Stimulated activated naive CD8-positive, alpha-beta T cell treated with anti-CD3 and anti-CD28 coated beads, Interleukin-15, amount 100 ng/mL, for 72 hours (primary cell): ENCODE data around the gene PCDHAC2.

Source experiments
- ATAC-seq: fragments of 150-1000 bp; cut with Tn5 transposase; 2 replicates; pipeline ENCODE4 v1.10.0; 2021; ENCODE audit warnings: mild to moderate bottlenecking, moderate library complexity
- DNase-seq, 2 donors: peaks; one replicate each; pipeline ENCODE4 v3.0.0; 2021 to 2022
- H3K27ac Mint-ChIP-seq, 2 donors: one replicate each; pipeline ENCODE4 v1.8.0; 2022; ENCODE audit warnings: mild to moderate bottlenecking in 2 of 2, mixed read lengths in 2 of 2, moderate library complexity in 2 of 2
- H3K27me3 Mint-ChIP-seq: one replicate; pipeline ENCODE4 v1.8.0; 2022; ENCODE audit warnings: mixed read lengths
- H3K4me1 Mint-ChIP-seq: one replicate; pipeline ENCODE4 v1.8.0; 2022; ENCODE audit warnings: mild to moderate bottlenecking, mixed read lengths
- H3K4me3 Mint-ChIP-seq, 2 donors: one replicate each; pipeline ENCODE4 v1.8.0; 2022; ENCODE audit warnings: mild to moderate bottlenecking in 2 of 2, mixed read lengths in 2 of 2, moderate library complexity in 1 of 2
- H3K9me3 Mint-ChIP-seq, 2 donors: one replicate each; pipeline ENCODE4 v1.8.0; 2022; ENCODE audit warnings: mixed read lengths in 2 of 2

PCDHAC2 gene

GRCh38 chr5:140966293-140967225, at the start of gene PCDHAC2:
PCDHAC2 (plus strand) TSS chr5:140966476; CDS start chr5:140966767, 291 bp downstream.
- DNase-seq (no peak), ATAC-seq (no peak)
- peaks cover 42% of the 10 kb centered on the region for H3K27me3 Mint-ChIP-seq
- no peak within 1 kb of the TSS for H3K27ac Mint-ChIP-seq
- H3K9me3 Mint-ChIP-seq: no peaks in the 10 kb centered on the region
- H3K4me1 Mint-ChIP-seq: peaks cover 6% of the 10 kb centered on the region
- H3K4me3 Mint-ChIP-seq: peak within 1 kb of the TSS; percentile 21 to 57

GRCh38 chr5:140923601-140924000, 42.7 kb upstream of the PCDHAC2 start:
- Mint-ChIP-seq H3K9me3 (no peaks in the 10 kb centered on the region), H3K4me3 (no peak overlapping the region), H3K4me1 (peaks cover 18% of the 10 kb centered on the region), H3K27ac (no peak overlapping the region), H3K27me3 (peaks cover 46% of the 10 kb centered on the region)
- no peak for DNase-seq
- no peak for ATAC-seq

- H3K27ac Mint-ChIP-seq: no peak within 1 kb of the TSS
- H3K27me3 Mint-ChIP-seq: peaks cover 60% of the 10 kb centered on the region
- peak within 1 kb of the TSS; percentile 12 to 63 for H3K4me3 Mint-ChIP-seq
- H3K9me3 Mint-ChIP-seq: no peaks in the 10 kb centered on the region
- DNase-seq (no peak), ATAC-seq (peak; percentile 9)
- H3K4me1 Mint-ChIP-seq: peaks cover 18% of the 10 kb centered on the region
Measured at GRCh38 chr5:140925806-140926442, 40.4 kb upstream of the PCDHAC2 start, which contains the start of gene PCDHAC1. PCDHAC1 (plus strand) TSS chr5:140926299; CDS start chr5:140926893, 594 bp downstream.

GRCh38 chr5:140926443-140927227, 39.6 kb upstream of the PCDHAC2 start:
- Mint-ChIP-seq H3K27me3 (peaks cover 60% of the 10 kb centered on the region), H3K4me1 (peaks cover 18% of the 10 kb centered on the region), H3K9me3 (no peaks in the 10 kb centered on the region), H3K27ac (no peak overlapping the region), H3K4me3 (peak overlapping the region; percentile 12 to 63)
- ATAC-seq (peak; percentile 65), DNase-seq (peak; percentile 16 to 26)

- Mint-ChIP-seq H3K4me1 (peaks cover 18% of the 10 kb centered on the region), H3K4me3 (peak overlapping the region; percentile 12 to 63), H3K27ac (no peak overlapping the region), H3K9me3 (no peaks in the 10 kb centered on the region), H3K27me3 (peaks cover 60% of the 10 kb centered on the region)
- ATAC-seq (no peak), DNase-seq (no peak)
Measured at GRCh38 chr5:140927228-140927573, 39.1 kb upstream of the PCDHAC2 start.

- H3K27ac Mint-ChIP-seq: no peak overlapping the region
- ATAC-seq (no peak), DNase-seq (no peak)
- no peaks in the 10 kb centered on the region for H3K4me1 Mint-ChIP-seq
- H3K4me3 Mint-ChIP-seq: no peak overlapping the region
- H3K9me3 Mint-ChIP-seq: no peaks in the 10 kb centered on the region
- H3K27me3 Mint-ChIP-seq: no peaks in the 10 kb centered on the region
Measured at GRCh38 chr5:140934964-140935606, 31.2 kb upstream of the PCDHAC2 start.

GRCh38 chr5:140946578-140946977, 19.7 kb upstream of the PCDHAC2 start:
- DNase-seq (no peak), ATAC-seq (no peak)
- H3K4me1 Mint-ChIP-seq: no peaks in the 10 kb centered on the region
- no peak overlapping the region for H3K27ac Mint-ChIP-seq
- no peak overlapping the region for H3K4me3 Mint-ChIP-seq
- no peaks in the 10 kb centered on the region for H3K27me3 Mint-ChIP-seq
- peaks cover 15 to 18% of the 10 kb centered on the region in 2 donors for H3K9me3 Mint-ChIP-seq

- ATAC-seq (no peak), DNase-seq (no peak)
- Mint-ChIP-seq H3K27me3 (no peaks in the 10 kb centered on the region), H3K27ac (no peak overlapping the region), H3K4me3 (no peak overlapping the region), H3K4me1 (no peaks in the 10 kb centered on the region), H3K9me3 (peaks cover 1 to 8% of the 10 kb centered on the region in 2 donors)
Measured at GRCh38 chr5:140951636-140952035, 14.6 kb upstream of the PCDHAC2 start.

- Mint-ChIP-seq H3K4me3 (no peak overlapping the region), H3K27me3 (no peaks in the 10 kb centered on the region), H3K4me1 (no peaks in the 10 kb centered on the region), H3K9me3 (peaks cover 0 to 8% of the 10 kb centered on the region in 2 donors), H3K27ac (no peak overlapping the region)
- DNase-seq: no peak
- ATAC-seq: no peak
Measured at GRCh38 chr5:140953234-140953633, 13.0 kb upstream of the PCDHAC2 start.

GRCh38 chr5:140962190-140962589, 4.1 kb upstream of the PCDHAC2 start:
- Mint-ChIP-seq H3K27me3 (peaks cover 32% of the 10 kb centered on the region), H3K9me3 (no peaks in the 10 kb centered on the region), H3K27ac (no peak overlapping the region), H3K4me3 (no peak overlapping the region), H3K4me1 (peaks cover 6% of the 10 kb centered on the region)
- ATAC-seq (no peak), DNase-seq (no peak)

- no peaks in the 10 kb centered on the region for H3K9me3 Mint-ChIP-seq
- DNase-seq: no peak
- H3K27me3 Mint-ChIP-seq: peaks cover 42% of the 10 kb centered on the region
- no peak overlapping the region for H3K4me3 Mint-ChIP-seq
- ATAC-seq: no peak
- H3K27ac Mint-ChIP-seq: no peak overlapping the region
- H3K4me1 Mint-ChIP-seq: peaks cover 6% of the 10 kb centered on the region
Measured at GRCh38 chr5:140964356-140964755, 1.9 kb upstream of the PCDHAC2 start.

- Mint-ChIP-seq H3K9me3 (no peaks in the 10 kb centered on the region), H3K27ac (no peak overlapping the region), H3K27me3 (peaks cover 42% of the 10 kb centered on the region), H3K4me1 (peaks cover 6% of the 10 kb centered on the region), H3K4me3 (peak overlapping the region; percentile 21 to 57)
- DNase-seq (no peak), ATAC-seq (no peak)
Measured at GRCh38 chr5:140965905-140966292, 377 bp upstream of the PCDHAC2 start.

GRCh38 chr5:140967226-140967893, 1.1 kb downstream of the PCDHAC2 start:
- no peak for DNase-seq
- no peaks in the 10 kb centered on the region for H3K9me3 Mint-ChIP-seq
- peaks cover 42% of the 10 kb centered on the region for H3K27me3 Mint-ChIP-seq
- H3K4me3 Mint-ChIP-seq: no peak overlapping the region
- H3K27ac Mint-ChIP-seq: no peak overlapping the region
- ATAC-seq: no peak
- peaks cover 6% of the 10 kb centered on the region for H3K4me1 Mint-ChIP-seq

GRCh38 chr5:140969880-140970279, 3.6 kb downstream of the PCDHAC2 start:
- H3K27ac Mint-ChIP-seq: no peak overlapping the region
- no peak overlapping the region for H3K4me3 Mint-ChIP-seq
- H3K9me3 Mint-ChIP-seq: no peaks in the 10 kb centered on the region
- DNase-seq (no peak), ATAC-seq (no peak)
- H3K27me3 Mint-ChIP-seq: peaks cover 34% of the 10 kb centered on the region
- peaks cover 6% of the 10 kb centered on the region for H3K4me1 Mint-ChIP-seq

- H3K4me3 Mint-ChIP-seq: no peak overlapping the region
Measured at GRCh38 chr5:140973550-140973949, 7.3 kb downstream of the PCDHAC2 start.

More at GRCh38 chr5:140973550-140973949, 7.3 kb downstream of the PCDHAC2 start:
- Mint-ChIP-seq H3K27me3 (no peaks in the 10 kb centered on the region), H3K9me3 (no peaks in the 10 kb centered on the region), H3K27ac (no peak overlapping the region), H3K4me1 (no peaks in the 10 kb centered on the region)
- ATAC-seq (no peak), DNase-seq (no peak)
